NCI-H446 treated with DMSO at 0.1 percent for 48 hours (cell line): ENCODE measurements around the gene SIM1.
A peak's percentile ranks its signal among the peaks of the same experiment; 100 is the strongest.

ENCODE experiments used
- DNase-seq: peaks from one replicate; lab custom pipeline; 2025; lab: John Stamatoyannopoulos, UW

Gene SIM1

DNA sequence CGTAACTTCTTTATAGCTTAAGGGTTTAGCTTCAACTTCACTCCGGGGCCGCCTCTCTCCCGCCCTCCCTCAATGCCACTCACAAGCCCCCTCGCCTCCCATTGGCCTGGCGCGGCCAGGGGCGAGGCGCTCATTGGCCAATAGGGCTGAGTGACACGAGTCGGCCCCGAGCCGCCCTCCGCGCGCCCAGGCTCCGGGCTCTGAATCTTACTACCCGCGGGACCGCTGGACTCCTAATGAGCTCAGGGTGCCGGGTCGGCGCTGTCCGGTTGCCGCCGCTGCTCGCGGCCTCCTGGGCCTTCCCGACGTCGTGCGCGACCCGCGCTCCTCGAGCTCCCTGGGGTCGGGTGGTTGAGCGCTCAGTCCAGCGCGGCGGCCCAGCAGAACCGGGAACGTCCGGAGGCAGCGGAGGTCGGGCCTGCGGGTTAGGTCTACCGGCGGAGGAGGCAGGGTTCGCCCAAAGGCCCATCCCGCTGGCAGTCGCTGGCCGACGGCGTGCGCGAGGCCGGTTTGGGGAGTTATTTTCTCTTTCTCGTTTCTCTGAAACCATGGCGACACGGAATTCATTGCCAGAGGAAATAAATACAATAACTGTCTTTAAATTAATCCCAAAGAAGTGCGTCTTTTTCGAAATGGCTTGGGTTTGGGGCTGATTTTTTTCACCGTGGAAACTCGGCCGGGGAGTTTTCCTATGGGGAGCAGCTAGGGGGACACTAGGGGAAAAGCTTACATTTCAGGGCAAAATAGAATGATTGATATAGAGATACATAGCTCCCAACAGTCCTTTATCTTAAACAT, at the start of gene SIM1:
Gene SIM1, minus strand, starts transcription at position 19 of the 798 bp plus-strand sequence. CDS start 1,453 bp downstream, outside the sequence.
- no peak for DNase-seq

GRCh38 chr6:100512203-100512862, 47.6 kb upstream of the SIM1 start:
- no peak for DNase-seq

- DNase-seq: no peak
Observed at GRCh38 chr6:100509101-100509500, 44.4 kb upstream of the SIM1 start.

DNA sequence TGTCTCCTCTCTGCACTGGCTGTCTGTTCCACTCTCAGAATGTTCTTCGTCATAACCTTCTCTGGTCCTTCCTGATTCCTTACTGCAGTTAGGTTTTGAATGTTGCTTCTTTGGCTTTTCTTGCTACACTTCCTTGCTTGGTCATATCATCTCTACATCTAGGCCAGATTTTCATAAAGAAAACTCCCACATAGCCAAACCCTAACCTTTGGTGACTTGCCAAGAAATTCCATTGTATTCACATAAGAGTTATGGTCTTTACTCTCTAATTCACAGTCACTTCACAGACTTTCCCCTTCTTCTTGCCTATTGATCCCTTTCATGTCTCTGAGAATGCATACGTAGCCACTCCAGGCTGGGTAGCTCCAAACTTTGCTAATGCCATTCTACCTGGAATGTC, 41.9 kb upstream of the SIM1 start:
- no peak for DNase-seq

GRCh38 chr6:100504786-100505737, 40.3 kb upstream of the SIM1 start:
- no peak for DNase-seq

GRCh38 chr6:100503043-100503705, 38.5 kb upstream of the SIM1 start:
- no peak for DNase-seq

- no peak for DNase-seq
Observed at GRCh38 chr6:100493206-100493888, 28.6 kb upstream of the SIM1 start.

GRCh38 chr6:100491952-100492670, 27.4 kb upstream of the SIM1 start:
- no peak for DNase-seq

DNA sequence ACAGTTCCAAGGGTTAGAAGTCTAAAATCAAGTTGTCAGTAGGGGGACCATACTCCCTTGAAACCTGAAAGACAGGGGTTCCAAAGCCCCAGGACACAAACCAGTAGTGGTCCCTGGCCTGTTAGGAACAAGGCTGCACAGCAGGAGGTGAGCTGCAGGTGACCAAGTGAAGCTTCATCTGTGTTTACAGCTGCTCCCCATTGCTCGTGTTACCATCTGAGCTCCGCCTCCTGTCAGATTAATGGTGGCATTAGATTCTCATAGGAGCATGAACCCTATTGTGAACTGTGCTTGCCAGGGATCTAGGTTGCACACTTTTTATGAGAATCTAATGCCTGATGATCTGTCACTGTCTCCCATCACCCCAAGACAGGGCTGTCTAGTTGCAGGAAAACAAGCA, 25.3 kb upstream of the SIM1 start:
- no peak for DNase-seq

DNA sequence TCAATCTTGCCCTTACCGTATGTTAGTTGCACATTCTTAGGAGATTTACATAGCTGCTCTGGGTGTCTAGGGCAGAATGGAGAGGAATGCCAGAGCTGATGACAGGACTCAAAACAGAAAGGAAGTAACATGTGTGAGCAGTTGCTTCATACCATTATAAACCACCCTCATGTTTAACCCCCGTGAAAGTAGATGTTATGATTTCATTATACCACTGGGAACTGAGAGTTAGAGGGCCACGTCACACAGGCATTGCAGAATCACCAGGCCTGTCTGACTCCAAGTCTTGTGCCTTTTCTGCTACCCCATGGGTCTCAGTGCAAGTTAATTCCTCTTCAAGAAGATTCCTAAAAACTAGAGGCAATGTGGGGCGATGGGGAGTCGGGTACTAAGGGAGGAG, 23.5 kb upstream of the SIM1 start:
- DNase-seq: no peak

DNA sequence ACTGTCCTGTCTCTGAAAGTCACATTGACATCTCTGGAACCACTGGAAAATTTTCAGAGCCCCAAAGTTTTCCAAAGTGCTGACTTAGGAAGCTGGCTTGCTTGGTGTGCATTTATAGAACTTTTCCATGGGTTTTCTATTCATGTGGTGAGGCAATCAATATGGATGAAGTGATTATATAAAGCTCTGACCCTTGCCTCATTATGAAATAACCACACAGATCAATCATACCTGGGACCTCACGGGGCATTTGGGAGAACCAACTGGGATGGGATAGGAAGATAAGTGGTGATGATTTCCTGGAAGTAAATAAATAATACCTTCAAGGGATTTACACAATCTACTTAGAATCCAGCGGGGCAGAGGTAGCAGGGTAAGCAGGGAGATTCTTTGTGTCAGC, 22.9 kb upstream of the SIM1 start:
- DNase-seq: no peak

- DNase-seq: no peak
Observed at GRCh38 chr6:100485268-100485667, 20.5 kb upstream of the SIM1 start.

DNA sequence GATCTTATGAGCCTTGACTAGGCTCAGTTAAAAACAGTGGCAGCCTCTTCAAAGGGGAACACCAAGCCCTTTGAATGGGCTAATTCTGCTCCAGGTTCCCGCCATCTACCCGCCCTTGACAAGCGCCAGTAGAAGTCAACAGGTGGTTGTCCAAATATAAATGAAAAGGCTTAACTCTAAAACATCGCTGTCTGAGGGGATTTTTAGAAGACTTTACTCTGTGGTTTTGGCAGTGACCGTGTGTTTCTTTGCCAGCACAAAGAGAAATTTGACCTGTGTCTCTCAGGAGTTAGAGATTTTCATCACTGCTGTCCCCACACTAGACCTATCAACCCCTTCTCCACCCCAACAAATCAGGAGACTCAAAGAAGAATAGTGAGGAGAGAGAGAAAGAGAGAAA, 19.8 kb upstream of the SIM1 start:
- DNase-seq: no peak

DNA sequence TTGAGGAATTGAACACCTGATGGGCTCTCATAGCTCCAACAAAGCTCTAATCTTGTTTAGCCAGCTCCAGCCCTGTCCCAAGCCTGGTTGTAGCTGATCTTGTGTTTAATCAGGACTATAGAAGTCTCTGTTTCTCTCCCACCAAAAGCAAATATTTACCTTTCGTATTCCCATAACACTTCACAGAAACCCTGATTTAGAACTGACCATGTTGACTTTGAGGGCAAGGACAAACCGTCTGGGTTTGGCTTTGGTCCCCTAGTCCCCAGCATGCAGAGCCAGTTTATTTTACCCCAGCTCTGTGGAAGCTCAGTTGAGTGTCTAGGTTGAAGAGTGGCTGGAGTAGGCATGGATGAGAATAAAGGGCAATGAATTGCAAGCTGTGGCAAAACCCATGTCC, 18.0 kb upstream of the SIM1 start:
- DNase-seq: no peak

- peak; percentile 6 for DNase-seq
Observed at GRCh38 chr6:100479179-100480035, 14.7 kb upstream of the SIM1 start.

DNA sequence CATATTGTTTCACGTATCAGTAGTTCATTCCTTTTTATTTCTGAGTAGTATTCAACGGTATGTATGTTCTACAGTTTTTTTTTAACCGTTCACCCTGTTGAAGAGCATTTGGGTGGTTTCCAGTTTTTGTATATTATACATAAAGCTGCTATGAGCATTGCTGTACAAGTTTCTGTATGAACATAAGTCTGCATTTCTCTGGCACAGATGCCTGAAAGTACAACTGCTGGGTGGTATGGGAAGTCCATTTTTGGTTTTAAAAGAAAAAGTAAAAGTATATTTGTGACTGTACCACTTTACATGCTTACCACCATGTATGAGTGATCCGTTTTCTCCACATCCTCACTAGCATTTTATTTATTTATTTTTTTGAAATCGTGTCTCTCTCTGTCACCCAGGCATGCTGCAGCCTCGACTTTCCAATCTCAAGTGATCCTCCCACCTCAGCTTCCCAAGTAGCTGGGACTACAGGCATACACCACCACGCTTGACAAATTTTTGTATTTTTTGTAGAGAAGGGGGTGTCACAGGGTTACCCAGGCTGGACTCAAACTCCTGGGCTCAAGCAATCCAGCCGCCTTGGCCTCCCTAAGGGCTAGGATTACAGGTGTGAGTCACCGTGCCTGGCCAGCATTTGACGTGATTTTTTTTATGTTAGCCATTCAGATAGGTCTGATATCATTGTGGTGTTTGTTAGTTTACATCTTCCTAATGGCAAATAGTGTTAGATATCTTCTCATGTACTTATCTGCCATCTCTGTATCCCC, 11.0 kb upstream of the SIM1 start:
- no peak for DNase-seq

- no peak for DNase-seq
Observed at GRCh38 chr6:100473182-100473581, 8.5 kb upstream of the SIM1 start.

GRCh38 chr6:100472674-100473073, 8.0 kb upstream of the SIM1 start:
- DNase-seq: no peak
